GM19438 (cell line): ENCODE measurements around the gene SLC12A3.
A peak's percentile ranks its signal among the peaks of the same experiment; 100 is the strongest.

Source experiments
- ATAC-seq: cut with Tn5 transposase; IDR thresholded peaks from one replicate; pipeline ENCODE4 v1.9.1; 2021; ENCODE audit warnings: low read depth; ENCODE audit not compliant: unreplicated experiment

Gene SLC12A3

GRCh38 chr16:56938664-56939513, 73.9 kb downstream of the SLC12A3 start:
- ATAC-seq: no peak

GRCh38 chr16:56939801-56940200, 74.8 kb downstream of the SLC12A3 start:
- no peak for ATAC-seq

- no peak for ATAC-seq
Measured at GRCh38 chr16:56941092-56941491, 76.1 kb downstream of the SLC12A3 start.

GRCh38 chr16:56941856-56942331, 76.9 kb downstream of the SLC12A3 start:
- no peak for ATAC-seq

- ATAC-seq: no peak
Measured at GRCh38 chr16:56943761-56944375, 78.9 kb downstream of the SLC12A3 start.

- ATAC-seq: no peak
Measured at GRCh38 chr16:56944954-56945839, 80.2 kb downstream of the SLC12A3 start.

- no peak for ATAC-seq
Measured at GRCh38 chr16:56945847-56946527, 81.0 kb downstream of the SLC12A3 start.

GRCh38 chr16:56946767-56947603, 82.0 kb downstream of the SLC12A3 start:
- no peak for ATAC-seq

- ATAC-seq: no peak
Measured at GRCh38 chr16:56947604-56947995, 82.6 kb downstream of the SLC12A3 start.

GRCh38 chr16:56948234-56948633, 83.2 kb downstream of the SLC12A3 start:
- no peak for ATAC-seq

GRCh38 chr16:56950051-56950450, 85.0 kb downstream of the SLC12A3 start:
- ATAC-seq: no peak

GRCh38 chr16:56950455-56950854, 85.4 kb downstream of the SLC12A3 start:
- no peak for ATAC-seq

- peak; percentile 53 for ATAC-seq
Measured at GRCh38 chr16:56950881-56951771, 86.1 kb downstream of the SLC12A3 start.

- ATAC-seq: no peak
Measured at GRCh38 chr16:56953006-56953405, 88.0 kb downstream of the SLC12A3 start.

GRCh38 chr16:56956076-56956475, 91.1 kb downstream of the SLC12A3 start:
- ATAC-seq: no peak

GRCh38 chr16:56956756-56957155, 91.7 kb downstream of the SLC12A3 start:
- no peak for ATAC-seq

GRCh38 chr16:56960681-56961281, 95.8 kb downstream of the SLC12A3 start:
- ATAC-seq: no peak

- ATAC-seq: no peak
Measured at GRCh38 chr16:56961386-56961785, 96.4 kb downstream of the SLC12A3 start.
